ACHN (cell line): ENCODE measurements around the gene FLYWCH1.
"Not testable (repeated sequence)": the region's sequence is repeated elsewhere in the genome, so short reads cannot be mapped to it uniquely, and the experiment has no call there.

Source experiments
- DNase-seq: peaks from one replicate; pipeline ENCODE4 v3.0.0-alpha.2; 2015
- in situ Hi-C: cut with HindIII; loops from 2 replicates; pipeline ENCODE4 v1.10.0; 2017; ENCODE audit warnings: low sequenced_read_pairs, low pct_ligation_motif_present, low pct_unique_long_range_greater_than_20kb

The FLYWCH1 gene

DNA sequence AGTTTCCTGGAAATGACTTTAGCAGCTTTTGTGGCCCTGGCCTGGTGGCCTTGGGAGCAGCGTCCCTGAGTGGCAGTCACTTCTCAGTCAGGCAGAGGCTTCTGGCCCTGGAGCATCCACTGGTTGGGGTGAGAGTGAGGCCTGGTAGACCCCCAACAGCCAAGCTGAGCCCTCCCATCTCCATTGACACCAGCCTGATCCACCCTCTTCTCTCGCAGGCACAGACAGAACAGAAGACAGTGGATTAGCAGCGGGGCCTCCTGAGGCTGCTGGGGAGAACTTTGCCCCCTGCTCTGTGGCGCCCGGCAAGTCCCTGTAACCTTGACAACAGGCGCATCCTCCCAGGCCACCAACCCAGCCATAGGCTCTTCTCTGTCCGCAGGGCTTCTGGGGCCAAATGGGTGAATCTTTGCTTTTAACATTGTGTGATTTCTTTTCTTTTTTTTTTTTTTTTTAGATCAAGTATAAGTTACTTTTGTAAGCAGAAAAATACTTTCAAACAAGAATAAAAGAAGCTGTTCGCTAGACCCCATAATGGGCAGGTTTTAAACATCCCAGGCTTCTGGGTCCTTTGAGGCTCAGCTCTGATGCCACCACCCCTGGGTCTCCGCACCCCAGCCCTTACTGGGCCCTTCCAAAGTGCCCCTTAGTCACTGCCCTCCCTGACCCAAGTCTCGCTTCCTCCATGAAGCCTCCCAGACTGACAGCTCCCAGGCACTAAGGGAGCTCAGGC, 12.7 kb upstream of the FLYWCH1 start:
- no peak for DNase-seq
- in situ Hi-C loops = no loop called here

DNA sequence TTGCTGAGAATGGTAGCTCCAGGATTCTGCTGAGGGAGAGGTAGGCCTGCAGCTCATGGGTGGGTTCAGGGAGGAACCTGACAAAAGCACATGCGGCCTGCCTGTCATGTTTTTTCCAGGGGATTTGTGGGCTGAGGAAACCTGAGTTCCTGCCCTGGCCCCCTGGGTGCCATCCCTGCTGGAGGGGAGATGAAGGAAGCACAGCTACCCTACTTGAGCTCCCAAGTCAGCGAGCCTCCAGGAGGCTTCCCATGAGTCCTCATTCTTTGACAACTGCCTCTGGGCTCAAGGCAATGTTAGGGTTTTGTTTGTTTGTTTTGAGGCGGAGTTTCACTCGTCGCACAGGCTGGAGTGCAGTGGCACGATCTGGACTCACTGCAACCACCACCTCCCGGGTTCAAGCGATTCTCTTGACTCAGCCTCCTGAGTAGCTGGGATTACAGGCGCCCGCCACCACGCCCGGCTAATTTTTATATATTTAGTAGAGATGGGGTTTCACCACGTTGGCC, 12.1 kb upstream of the FLYWCH1 start:
- in situ Hi-C loops = no loop called here

DNA sequence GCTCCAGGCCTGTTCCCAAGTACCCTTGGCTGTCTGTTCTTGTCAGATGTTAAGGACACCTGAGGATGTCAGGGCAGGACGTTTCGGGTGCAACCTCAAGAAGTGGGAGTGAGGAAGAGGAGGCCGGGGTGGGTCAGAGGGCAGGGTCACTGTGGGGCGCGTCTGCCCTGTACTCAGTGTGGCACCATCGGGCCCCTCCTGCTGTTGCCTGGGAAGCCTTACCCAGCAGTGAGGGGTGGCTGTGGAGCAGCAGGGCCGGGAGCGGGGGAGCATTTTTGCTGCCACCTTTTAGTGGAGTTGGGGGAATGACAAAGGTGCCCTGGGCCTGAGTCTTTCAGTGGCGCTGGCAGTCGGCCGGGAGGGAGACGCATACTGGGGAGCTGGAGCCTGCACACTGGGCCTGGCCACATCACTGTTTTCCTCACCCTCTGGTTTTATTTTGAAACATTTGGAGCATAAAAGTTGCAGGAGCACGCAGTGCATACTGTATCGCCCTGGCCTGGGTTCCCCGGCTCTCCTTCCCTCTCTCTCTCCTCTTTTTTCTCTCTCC, 11.1 kb upstream of the FLYWCH1 start:
- in situ Hi-C loops = no loop called here
- no peak for DNase-seq

More for the DNA sequence above, 12.1 kb upstream of the FLYWCH1 start:
- DNase-seq = no peak

- in situ Hi-C loops = no loop called here
- DNase-seq = no peak
Measured at GRCh38 chr16:2902337-2903130, 9.2 kb upstream of the FLYWCH1 start.

DNA sequence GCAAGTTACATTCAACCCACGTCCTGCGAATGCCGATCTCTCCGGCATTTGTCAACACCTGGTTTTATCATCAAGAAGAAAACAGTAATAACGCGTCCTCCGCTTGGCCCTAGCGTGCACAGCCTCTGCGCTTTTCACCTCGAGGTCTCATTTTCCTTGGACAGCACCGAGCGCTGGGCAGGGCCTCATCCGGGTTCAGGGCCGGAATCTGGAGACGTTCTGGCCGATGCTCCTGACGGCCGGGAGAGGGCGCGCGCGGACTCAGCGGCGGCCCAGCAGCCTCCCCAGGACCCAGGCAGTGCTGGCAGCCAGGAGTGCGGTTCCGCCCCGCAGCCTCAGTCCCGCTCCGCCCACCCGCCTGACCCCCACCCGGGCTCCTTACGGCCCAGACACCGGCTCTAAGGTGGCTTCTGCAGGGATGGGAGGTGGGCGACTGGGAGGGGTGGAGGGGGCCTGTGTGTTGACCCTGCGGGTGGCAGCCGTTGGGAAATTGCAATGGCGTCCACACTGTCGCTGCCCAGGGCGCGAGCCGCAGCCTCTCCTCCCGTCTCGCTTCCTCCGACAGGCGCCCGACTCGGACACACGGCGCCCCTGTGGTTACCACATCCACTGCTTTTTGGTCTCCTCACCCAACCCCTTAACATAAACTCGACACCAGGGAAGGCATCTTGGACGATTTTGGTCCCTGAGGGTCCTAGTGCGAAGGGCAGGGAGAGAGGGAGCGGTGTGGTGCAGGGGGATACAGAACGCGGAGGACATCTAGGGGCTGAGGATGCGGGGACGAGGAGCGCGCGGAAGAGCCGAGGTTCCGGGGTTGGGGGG, 7.4 kb upstream of the FLYWCH1 start:
- in situ Hi-C loops = no loop called here
- DNase-seq = peak; percentile 92

DNA sequence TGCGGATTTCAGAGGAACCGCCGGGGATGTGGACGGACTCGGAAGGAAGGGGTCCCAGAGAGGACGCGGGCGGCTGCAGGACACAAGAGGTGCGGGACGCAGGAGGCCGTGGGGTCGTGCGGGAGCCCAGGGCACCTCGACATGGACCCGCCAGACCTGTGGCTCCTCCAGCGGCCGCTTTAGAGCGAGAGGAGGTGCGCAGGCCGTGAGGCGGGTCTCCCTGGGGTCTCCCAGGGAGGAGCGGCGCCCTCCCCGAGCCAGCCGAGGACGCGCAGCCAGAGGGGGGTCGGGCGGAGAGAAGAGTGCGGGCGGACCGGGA, 6.8 kb upstream of the FLYWCH1 start:
- DNase-seq = no peak
- in situ Hi-C loops = no loop called here

DNA sequence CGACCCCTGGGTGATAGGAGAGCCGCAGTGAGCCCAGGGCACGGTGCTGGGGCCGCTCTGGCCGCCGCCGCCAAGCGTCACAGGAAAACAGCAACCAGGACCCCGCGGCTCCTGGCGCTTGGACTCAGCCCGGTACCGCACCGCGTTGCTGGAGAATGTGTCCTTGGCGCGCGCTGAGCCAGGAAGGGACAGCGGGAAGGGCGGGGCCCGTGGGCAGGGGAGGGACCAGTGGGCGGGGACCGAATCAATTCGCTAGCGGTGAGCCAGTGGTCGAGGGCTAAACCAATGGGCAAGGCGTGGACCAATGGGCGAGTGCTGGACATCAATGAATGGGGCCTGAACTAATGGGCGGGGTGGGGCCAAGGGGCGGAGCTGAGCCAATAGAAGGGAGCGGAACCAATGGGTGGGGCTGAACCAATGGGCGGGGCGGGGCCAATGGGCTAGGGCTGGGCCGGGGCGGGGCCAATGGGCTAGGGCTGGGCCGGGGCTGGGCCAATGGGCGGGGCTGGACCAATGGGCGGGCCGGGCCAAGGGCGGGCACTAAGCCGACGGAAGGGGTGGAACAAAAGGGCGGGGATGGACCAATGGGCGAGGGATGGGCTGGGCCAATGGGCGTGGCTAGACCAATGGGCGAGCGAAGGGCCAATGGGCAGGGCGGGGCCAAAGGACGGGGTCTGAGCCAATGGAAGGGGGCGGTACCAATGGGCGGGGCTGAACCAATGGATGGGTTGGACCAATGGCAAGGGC, 6.3 kb upstream of the FLYWCH1 start:
- peak; percentile 100 for DNase-seq
- in situ Hi-C loops = no loop called here

DNA sequence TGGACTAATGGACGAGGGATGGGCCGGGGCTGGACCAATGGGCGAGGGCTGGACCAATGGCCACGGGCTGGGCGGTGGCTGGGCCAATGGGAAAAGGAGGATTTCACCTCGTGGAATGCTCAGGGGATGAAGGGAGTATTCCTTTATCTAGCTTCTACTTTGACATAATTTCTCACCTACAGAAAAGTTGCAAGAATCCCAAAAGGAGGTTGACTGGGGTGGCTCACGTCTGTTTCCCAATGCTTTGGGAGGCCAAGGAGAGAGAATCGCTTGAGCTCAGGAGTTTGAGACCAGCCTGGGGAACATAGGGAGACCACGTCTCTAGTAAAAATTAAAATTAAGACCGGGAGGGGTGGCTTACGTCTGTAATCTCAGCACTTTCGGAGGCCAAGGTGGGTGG, 5.7 kb upstream of the FLYWCH1 start:
- DNase-seq = no peak
- in situ Hi-C loops = no loop called here

GRCh38 chr16:2907084-2907753, 4.5 kb upstream of the FLYWCH1 start:
- DNase-seq = peak; percentile 63
- in situ Hi-C loops = not testable (repeated sequence)

DNA sequence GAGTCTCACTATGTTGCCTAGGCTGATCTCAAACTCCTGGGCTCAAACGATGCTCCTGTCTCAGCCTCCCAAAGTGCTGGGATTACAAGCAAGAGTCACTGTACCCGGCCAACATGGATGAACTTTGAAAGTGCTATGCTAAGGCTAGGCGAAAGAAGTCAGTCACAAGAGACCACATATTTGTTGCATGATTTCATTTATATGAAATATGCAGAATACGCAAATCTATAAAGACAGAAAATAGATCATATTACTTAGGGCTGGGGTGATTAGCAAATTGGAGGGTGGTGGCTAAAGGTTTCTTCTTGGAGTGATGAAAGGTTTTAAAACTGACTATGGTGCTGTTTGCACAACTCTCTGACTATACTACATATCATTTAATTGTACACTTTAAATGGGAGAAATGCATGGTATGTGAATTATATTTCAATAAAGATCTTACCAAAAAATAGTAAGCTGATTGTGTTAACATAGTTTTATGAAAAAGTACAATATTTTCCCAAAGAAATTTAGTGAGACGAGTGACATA, 1.2 kb upstream of the FLYWCH1 start:
- in situ Hi-C loops = no loop called here
- DNase-seq = no peak

DNA sequence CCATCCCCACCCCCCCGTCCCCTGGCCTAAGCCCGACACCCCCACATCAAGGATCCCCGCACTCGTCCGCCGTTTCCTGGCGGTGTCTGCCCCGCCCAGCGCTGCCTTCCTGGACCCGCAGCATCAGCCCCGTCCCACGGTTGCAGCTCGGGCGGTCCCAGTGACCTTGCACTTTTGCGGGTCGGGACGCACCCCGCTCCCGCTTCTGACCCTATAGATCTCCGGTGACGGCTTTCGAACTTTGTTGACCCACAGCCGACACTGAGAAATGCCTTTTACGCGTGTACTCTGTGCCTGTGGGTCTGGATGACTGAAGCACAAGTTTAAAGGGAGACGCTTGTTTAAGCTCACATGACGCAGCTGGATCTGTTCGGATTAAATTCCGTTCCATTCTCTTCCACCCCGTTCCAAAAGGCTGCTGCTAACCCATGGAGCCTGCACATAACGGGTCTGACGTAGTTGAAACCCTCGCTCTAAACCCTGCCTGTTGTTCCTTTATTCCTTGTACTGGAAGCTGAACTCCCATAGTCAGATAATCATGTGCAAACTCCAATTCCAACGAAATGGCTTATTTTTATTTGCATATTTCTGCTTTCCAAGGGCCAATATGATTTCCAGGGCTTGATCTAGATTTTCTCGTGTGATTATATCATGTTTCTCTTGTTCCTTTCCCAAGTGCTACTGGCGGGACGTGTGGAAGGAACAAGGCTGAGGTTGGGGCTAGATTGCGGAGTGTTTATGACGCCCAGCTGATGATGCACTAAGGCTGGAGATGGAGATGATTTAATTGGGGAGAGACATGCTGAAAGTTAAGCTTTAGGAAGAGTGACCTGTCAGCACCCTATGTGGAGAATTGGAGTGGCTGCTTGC, 834 bp downstream of the FLYWCH1 start:
- in situ Hi-C loops = no loop called here
- peak; percentile 59 for DNase-seq

- DNase-seq = no peak
- in situ Hi-C loops = no loop called here
Measured at GRCh38 chr16:2913603-2914002, 1.9 kb downstream of the FLYWCH1 start.

DNA sequence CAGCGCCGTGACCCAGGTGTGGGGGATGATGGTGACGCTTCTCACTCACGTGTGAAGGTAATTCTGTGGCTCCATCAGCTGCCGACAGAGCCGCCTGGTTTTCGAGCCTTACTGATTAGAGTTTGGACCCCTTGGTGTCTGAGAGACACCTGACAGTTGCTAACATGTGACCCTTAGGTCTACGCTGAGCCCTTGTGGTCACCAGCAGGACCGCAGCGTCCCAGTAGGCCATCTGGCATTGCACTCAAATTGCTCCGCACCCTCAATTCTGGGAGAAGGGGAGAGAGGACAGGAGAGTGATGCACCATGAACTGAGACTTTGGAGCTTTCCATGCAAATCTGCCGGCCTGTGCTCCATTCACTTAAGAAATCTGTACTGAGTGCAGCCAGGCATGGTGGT, 2.5 kb downstream of the FLYWCH1 start:
- in situ Hi-C loops = no loop called here
- no peak for DNase-seq

DNA sequence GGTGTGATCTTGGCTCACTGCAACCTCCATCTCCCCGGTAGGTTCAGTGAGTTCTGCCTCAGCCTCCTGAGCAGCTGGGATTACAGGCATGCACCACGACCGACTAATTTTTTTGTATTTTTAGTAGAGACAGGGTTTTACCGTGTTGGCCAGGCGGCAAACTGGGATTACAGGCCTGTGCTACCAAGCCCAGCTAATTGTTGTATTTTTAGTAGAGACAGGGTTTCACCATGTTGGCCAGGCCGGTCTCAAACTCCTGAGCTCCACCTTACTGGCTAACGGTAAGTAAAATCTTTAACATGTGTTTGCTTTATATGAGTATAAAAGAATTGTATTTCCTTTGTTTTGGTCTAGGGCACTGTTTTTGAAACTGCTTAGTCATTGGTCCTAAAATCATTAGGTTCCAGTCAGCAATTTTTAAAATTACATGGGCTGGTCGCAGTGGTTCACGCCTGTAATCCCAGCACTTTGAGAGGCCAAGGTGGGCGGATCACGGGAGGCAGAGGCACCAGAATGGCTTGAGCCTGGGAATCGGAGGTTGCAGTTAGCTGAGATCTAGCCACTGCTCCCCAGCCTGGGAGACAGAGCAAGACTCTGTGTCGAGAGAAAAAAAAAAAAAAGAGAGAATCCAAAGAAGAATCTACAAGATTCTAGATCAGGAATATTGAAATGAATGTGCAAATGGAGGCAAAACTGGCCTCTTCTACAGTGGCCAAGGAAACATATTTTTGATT, 3.6 kb downstream of the FLYWCH1 start:
- no peak for DNase-seq
- in situ Hi-C loops = no loop called here

DNA sequence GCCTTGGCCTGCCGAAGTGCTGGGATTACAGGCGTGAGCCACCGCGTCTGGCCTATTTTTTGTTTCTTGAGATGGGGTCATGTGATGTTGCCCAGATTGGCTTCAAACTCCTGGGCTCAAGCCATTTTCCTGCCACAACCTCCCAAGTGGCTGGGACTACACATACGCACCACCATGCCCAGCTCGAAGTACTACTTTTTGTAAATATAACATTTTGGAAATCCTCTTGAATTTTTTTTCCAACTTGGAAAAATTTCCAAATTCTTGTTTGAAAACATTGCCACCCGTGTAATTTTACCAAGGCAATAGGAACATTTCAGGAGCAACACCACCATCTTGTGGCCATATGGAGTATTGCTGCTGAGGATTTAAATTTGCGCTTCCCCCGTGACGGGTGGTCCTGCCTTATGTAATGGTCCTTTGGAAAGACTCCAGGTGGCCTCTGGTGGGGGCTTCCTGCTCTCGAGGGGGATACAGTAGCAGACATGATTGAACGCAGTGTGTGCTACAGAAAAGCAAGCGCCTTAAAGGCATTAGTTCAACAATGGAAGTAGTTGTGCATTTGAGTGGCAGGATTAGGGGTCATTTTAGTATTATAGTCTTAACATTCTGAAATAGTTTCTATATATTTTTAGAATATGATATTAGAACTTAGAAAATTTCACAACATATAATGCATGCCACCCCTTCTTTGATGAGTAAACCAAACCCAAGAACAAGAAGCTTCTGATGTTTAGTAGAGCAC, 8.0 kb downstream of the FLYWCH1 start:
- in situ Hi-C loops = no loop called here
- peak; percentile 74 for DNase-seq
